Measurements from ENCODE around the gene RUBCNL. TPM values are rescaled to one million over a fixed set of nuclear protein-coding genes. Genes with fewer than 3 reads are reported as not detected.
A peak's percentile ranks its signal among the peaks of the same experiment; 100 is the strongest.
"Not testable (repeated sequence)": the region's sequence is repeated elsewhere in the genome, so short reads cannot be mapped to it uniquely, and the experiment has no call there.

RUBCNL gene
- 6.5 and 7.4 TPM in 2 replicates for total RNA-seq

DNA sequence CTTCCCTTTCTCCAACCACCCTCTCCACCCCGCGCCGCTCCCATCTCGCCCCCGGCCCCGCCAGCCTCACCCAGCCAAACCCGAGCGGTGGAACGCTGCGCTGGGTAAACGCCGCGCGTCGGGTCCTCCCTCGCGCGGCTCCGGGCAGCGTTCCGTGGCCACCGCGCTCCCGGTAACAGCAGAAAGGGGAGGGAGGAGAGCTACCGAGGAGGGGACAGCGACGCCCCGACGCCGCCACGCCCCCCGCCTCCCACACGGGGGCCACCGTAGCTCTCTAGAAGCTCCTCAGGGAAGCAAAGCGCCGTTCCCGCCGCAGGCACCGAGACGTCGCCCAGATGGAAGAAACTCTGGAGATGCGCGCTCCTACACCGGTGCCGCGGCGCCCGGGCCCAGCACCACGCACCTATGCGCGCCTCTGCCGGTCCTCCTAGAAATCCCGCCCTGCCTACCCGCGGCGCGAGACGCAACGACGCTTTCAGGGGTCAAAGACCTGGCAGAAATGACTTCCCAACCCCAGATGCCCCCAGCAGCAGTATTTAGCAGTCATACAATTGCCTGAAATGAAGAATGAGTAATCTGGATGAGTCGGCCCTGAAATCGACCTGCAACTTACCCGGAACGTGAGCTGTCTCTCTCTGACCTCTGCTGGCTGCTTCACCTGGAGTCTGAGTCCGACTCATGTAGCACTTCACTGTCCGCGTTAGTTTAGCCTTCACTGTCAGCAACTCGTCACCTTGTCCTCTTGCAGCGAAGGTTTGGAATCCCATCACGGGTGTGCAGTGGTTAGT lies at the start of gene RUBCNL:
TSS of gene RUBCNL (minus strand) at position 189 of the 788 bp plus-strand sequence. CDS start 14,777 bp downstream, outside the sequence.
- TF ChIP-seq, protein P1, sequence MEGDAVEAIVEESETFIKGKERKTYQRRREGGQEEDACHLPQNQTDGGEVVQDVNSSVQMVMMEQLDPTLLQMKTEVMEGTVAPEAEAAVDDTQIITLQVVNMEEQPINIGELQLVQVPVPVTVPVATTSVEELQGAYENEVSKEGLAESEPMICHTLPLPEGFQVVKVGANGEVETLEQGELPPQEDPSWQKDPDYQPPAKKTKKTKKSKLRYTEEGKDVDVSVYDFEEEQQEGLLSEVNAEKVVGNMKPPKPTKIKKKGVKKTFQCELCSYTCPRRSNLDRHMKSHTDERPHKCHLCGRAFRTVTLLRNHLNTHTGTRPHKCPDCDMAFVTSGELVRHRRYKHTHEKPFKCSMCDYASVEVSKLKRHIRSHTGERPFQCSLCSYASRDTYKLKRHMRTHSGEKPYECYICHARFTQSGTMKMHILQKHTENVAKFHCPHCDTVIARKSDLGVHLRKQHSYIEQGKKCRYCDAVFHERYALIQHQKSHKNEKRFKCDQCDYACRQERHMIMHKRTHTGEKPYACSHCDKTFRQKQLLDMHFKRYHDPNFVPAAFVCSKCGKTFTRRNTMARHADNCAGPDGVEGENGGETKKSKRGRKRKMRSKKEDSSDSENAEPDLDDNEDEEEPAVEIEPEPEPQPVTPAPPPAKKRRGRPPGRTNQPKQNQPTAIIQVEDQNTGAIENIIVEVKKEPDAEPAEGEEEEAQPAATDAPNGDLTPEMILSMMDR (IDR thresholded peaks at IDR 0.05; ENCODE audit: extremely low read depth, low read depth, low read length): no peak
- peak within 1 kb of the TSS; percentile 86 for H3K4me2 ChIP-seq (ENCODE audit: insufficient read depth, low read length)
- DNase-seq (ENCODE audit: insufficient read length, low spot score, missing footprints): peak; percentile 85

GRCh38 chr13:46429558-46429957 lies 42.5 kb upstream of the RUBCNL start:
- H2AFZ ChIP-seq (ENCODE audit: low read length); H3K79me2 ChIP-seq (ENCODE audit: insufficient read depth, low read length); DNase-seq (ENCODE audit: insufficient read length, low spot score, missing footprints); H3K36me3 ChIP-seq (ENCODE audit: insufficient read depth, low read length); H3K27me3 ChIP-seq (ENCODE audit: insufficient read depth, low read length); H3K9me3 ChIP-seq (ENCODE audit: low read depth, low read length); H4K20me1 ChIP-seq (ENCODE audit: insufficient read depth, low read length); H3K4me3 ChIP-seq (ENCODE audit: insufficient read depth, low read length); H3K27ac ChIP-seq (ENCODE audit: low read depth, low read length); H3K4me1 ChIP-seq (ENCODE audit: insufficient read depth, low read length); H3K4me2 ChIP-seq (ENCODE audit: insufficient read depth, low read length): not testable (repeated sequence)

More for the DNA sequence above, at the start of gene RUBCNL:
- peaks cover 31% of the 10 kb centered on the region for H3K27me3 ChIP-seq (ENCODE audit: insufficient read depth, low read length)
- peaks cover 15% of the 10 kb centered on the region for H3K4me1 ChIP-seq (ENCODE audit: insufficient read depth, low read length)
- no peaks in the 10 kb centered on the region for H3K79me2 ChIP-seq (ENCODE audit: insufficient read depth, low read length)
- no peaks in the 10 kb centered on the region for H4K20me1 ChIP-seq (ENCODE audit: insufficient read depth, low read length)
- peak within 1 kb of the TSS; percentile 69 for H3K4me3 ChIP-seq (ENCODE audit: insufficient read depth, low read length)
- no peaks in the 10 kb centered on the region for H3K36me3 ChIP-seq (ENCODE audit: insufficient read depth, low read length)
- H2AFZ ChIP-seq (ENCODE audit: low read length): peak within 1 kb of the TSS; percentile 84
- H3K27ac ChIP-seq (ENCODE audit: low read depth, low read length): no peak within 1 kb of the TSS
- no peaks in the 10 kb centered on the region for H3K9me3 ChIP-seq (ENCODE audit: low read depth, low read length)

DNA sequence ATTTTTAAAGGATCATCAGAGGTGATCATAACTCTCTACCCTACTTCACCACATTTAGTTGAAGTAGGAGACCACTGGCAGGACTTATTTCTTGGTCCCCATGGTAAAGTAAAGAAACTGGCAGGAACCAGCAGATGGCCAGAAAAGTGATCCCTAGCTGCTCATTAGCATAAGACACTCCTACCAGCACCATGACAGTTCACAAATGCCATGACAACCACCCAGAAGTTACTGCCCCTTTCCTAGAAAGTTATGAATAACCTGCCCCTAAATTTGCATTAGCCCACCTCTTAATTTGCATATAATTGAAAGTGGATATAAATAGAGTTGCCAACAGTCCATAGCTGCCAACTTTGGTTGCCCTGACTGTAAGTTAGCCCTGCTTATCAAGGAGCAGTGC lies 18.4 kb upstream of the RUBCNL start:
- peak; percentile 19 for DNase-seq (ENCODE audit: insufficient read length, low spot score, missing footprints)
- Histone ChIP-seq H3K4me3 (ENCODE audit: insufficient read depth, low read length) (no peak overlapping the region), H3K4me1 (ENCODE audit: insufficient read depth, low read length) (peaks cover 9% of the 10 kb centered on the region), H3K27me3 (ENCODE audit: insufficient read depth, low read length) (no peaks in the 10 kb centered on the region), H2AFZ (ENCODE audit: low read length) (no peak overlapping the region), H4K20me1 (ENCODE audit: insufficient read depth, low read length) (no peaks in the 10 kb centered on the region), H3K79me2 (ENCODE audit: insufficient read depth, low read length) (no peaks in the 10 kb centered on the region), H3K9me3 (ENCODE audit: low read depth, low read length) (no peaks in the 10 kb centered on the region), H3K4me2 (ENCODE audit: insufficient read depth, low read length) (no peak overlapping the region), H3K27ac (ENCODE audit: low read depth, low read length) (no peak overlapping the region), H3K36me3 (ENCODE audit: insufficient read depth, low read length) (no peaks in the 10 kb centered on the region)
- TF ChIP-seq, protein P1 (IDR thresholded peaks at IDR 0.05; ENCODE audit: extremely low read depth, low read depth, low read length): no peak

- no peaks in the 10 kb centered on the region for H3K79me2 ChIP-seq (ENCODE audit: insufficient read depth, low read length)
- DNase-seq (ENCODE audit: insufficient read length, low spot score, missing footprints): peak; percentile 37
- peaks cover 11% of the 10 kb centered on the region for H3K4me1 ChIP-seq (ENCODE audit: insufficient read depth, low read length)
- TF ChIP-seq, protein P1 (IDR thresholded peaks at IDR 0.05; ENCODE audit: extremely low read depth, low read depth, low read length): no peak
- H3K27me3 ChIP-seq (ENCODE audit: insufficient read depth, low read length): no peaks in the 10 kb centered on the region
- H3K27ac ChIP-seq (ENCODE audit: low read depth, low read length): no peak overlapping the region
- H2AFZ ChIP-seq (ENCODE audit: low read length): no peak overlapping the region
- no peak overlapping the region for H3K4me2 ChIP-seq (ENCODE audit: insufficient read depth, low read length)
- no peaks in the 10 kb centered on the region for H3K36me3 ChIP-seq (ENCODE audit: insufficient read depth, low read length)
- no peaks in the 10 kb centered on the region for H3K9me3 ChIP-seq (ENCODE audit: low read depth, low read length)
- H4K20me1 ChIP-seq (ENCODE audit: insufficient read depth, low read length): no peaks in the 10 kb centered on the region
- no peak overlapping the region for H3K4me3 ChIP-seq (ENCODE audit: insufficient read depth, low read length)
These were observed 17.7 kb upstream of the RUBCNL start for GRCh38 chr13:46404733-46405100.
